ENCODE data around the gene TPRN. TPM values are rescaled to one million over a fixed set of nuclear protein-coding genes. Genes with fewer than 3 reads are reported as not detected.

TPRN gene
- total and polyA plus RNA-seq, 4 donors, result 6.7 to 30.8 (median 17.0) TPM

- 80% methylated on average over 45 of the region's 45 CpGs for WGBS (ENCODE audit: insufficient coverage)
- Histone ChIP-seq H3K9me3 (ENCODE audit: control insufficient read depth, insufficient read depth, low read length) (no peaks in the 10 kb centered on the region), H3K4me3 (ENCODE audit: low read depth, low read length) (no peak overlapping the region), H3K27ac (ENCODE audit: low read depth, low read length) (no peak overlapping the region), H3K4me1 (ENCODE audit: control insufficient read depth, insufficient read depth, low read length) (peaks cover 13% of the 10 kb centered on the region), H3K27me3 (ENCODE audit: control insufficient read depth, insufficient read depth, low read length) (peaks cover 8% of the 10 kb centered on the region), H3K36me3 (ENCODE audit: control insufficient read depth, insufficient read depth, low read length) (peaks cover 50% of the 10 kb centered on the region)
- DNase-seq (ENCODE audit: low read depth in 4 of 6, low spot score in 6 of 6), result no peak
Measured at GRCh38 chr9:137173796-137174664, 26.5 kb downstream of the TPRN start.

GRCh38 chr9:137172901-137173795 lies 27.4 kb downstream of the TPRN start:
- H3K27me3 ChIP-seq (ENCODE audit: control insufficient read depth, insufficient read depth, low read length), result peaks cover 12% of the 10 kb centered on the region
- 83% methylated on average over 20 of the region's 21 CpGs for WGBS (ENCODE audit: insufficient coverage)
- no peaks in the 10 kb centered on the region for H3K9me3 ChIP-seq (ENCODE audit: control insufficient read depth, insufficient read depth, low read length)
- no peak overlapping the region for H3K27ac ChIP-seq (ENCODE audit: low read depth, low read length)
- no peak overlapping the region for H3K4me3 ChIP-seq (ENCODE audit: low read depth, low read length)
- peaks cover 15% of the 10 kb centered on the region for H3K4me1 ChIP-seq (ENCODE audit: control insufficient read depth, insufficient read depth, low read length)
- DNase-seq (ENCODE audit: low read depth in 4 of 6, low spot score in 6 of 6), result no peak
- H3K36me3 ChIP-seq (ENCODE audit: control insufficient read depth, insufficient read depth, low read length), result peaks cover 41% of the 10 kb centered on the region

- DNase-seq (ENCODE audit: low read depth in 4 of 6, low spot score in 6 of 6), result no peak
- Histone ChIP-seq H3K27me3 (ENCODE audit: control insufficient read depth, insufficient read depth, low read length) (peaks cover 22% of the 10 kb centered on the region), H3K4me1 (ENCODE audit: control insufficient read depth, insufficient read depth, low read length) (peaks cover 27% of the 10 kb centered on the region), H3K9me3 (ENCODE audit: control insufficient read depth, insufficient read depth, low read length) (no peaks in the 10 kb centered on the region), H3K27ac (ENCODE audit: low read depth, low read length) (no peak overlapping the region), H3K4me3 (ENCODE audit: low read depth, low read length) (no peak overlapping the region), H3K36me3 (ENCODE audit: control insufficient read depth, insufficient read depth, low read length) (peaks cover 28% of the 10 kb centered on the region)
- 84% methylated on average over 22 of the region's 22 CpGs for WGBS (ENCODE audit: insufficient coverage)
Measured at GRCh38 chr9:137171149-137171900, 29.2 kb downstream of the TPRN start.

- WGBS (ENCODE audit: insufficient coverage), result 51% methylated on average over 7 of the region's 14 CpGs
- Histone ChIP-seq H3K4me3 (ENCODE audit: low read depth, low read length) (no peak overlapping the region), H3K9me3 (ENCODE audit: control insufficient read depth, insufficient read depth, low read length) (no peaks in the 10 kb centered on the region), H3K36me3 (ENCODE audit: control insufficient read depth, insufficient read depth, low read length) (peaks cover 29% of the 10 kb centered on the region), H3K4me1 (ENCODE audit: control insufficient read depth, insufficient read depth, low read length) (peaks cover 29% of the 10 kb centered on the region), H3K27ac (ENCODE audit: low read depth, low read length) (no peak overlapping the region), H3K27me3 (ENCODE audit: control insufficient read depth, insufficient read depth, low read length) (peaks cover 27% of the 10 kb centered on the region)
- DNase-seq (ENCODE audit: low read depth in 4 of 6, low spot score in 6 of 6), result no peak
Measured at GRCh38 chr9:137170486-137171148, 29.9 kb downstream of the TPRN start.

GRCh38 chr9:137169896-137170358 lies 30.6 kb downstream of the TPRN start, which contains the start of gene LRRC26:
LRRC26 (minus strand) TSS chr9:137170051; CDS start chr9:137169943, 108 bp downstream.
- Histone ChIP-seq H3K36me3 (ENCODE audit: control insufficient read depth, insufficient read depth, low read length) (peaks cover 29% of the 10 kb centered on the region), H3K27ac (ENCODE audit: low read depth, low read length) (no peak within 1 kb of the TSS), H3K4me1 (ENCODE audit: control insufficient read depth, insufficient read depth, low read length) (peaks cover 25% of the 10 kb centered on the region), H3K27me3 (ENCODE audit: control insufficient read depth, insufficient read depth, low read length) (peaks cover 31% of the 10 kb centered on the region), H3K4me3 (ENCODE audit: low read depth, low read length) (no peak within 1 kb of the TSS), H3K9me3 (ENCODE audit: control insufficient read depth, insufficient read depth, low read length) (no peaks in the 10 kb centered on the region)
- 7% methylated on average over 40 of the region's 41 CpGs for WGBS (ENCODE audit: insufficient coverage)
- DNase-seq (ENCODE audit: low read depth in 4 of 6, low spot score in 6 of 6), result no peak

GRCh38 chr9:137168904-137169856 lies 31.4 kb downstream of the TPRN start:
- H3K27me3 ChIP-seq (ENCODE audit: control insufficient read depth, insufficient read depth, low read length), result peaks cover 39% of the 10 kb centered on the region
- under 1% methylated on average over 124 of the region's 124 CpGs for WGBS (ENCODE audit: insufficient coverage)
- no peaks in the 10 kb centered on the region for H3K9me3 ChIP-seq (ENCODE audit: control insufficient read depth, insufficient read depth, low read length)
- DNase-seq (ENCODE audit: low read depth in 4 of 6, low spot score in 6 of 6), result peak in 4 of 6 donors; percentile 48 to 93 (median 72)
- no peak overlapping the region for H3K27ac ChIP-seq (ENCODE audit: low read depth, low read length)
- peaks cover 25% of the 10 kb centered on the region for H3K4me1 ChIP-seq (ENCODE audit: control insufficient read depth, insufficient read depth, low read length)
- H3K36me3 ChIP-seq (ENCODE audit: control insufficient read depth, insufficient read depth, low read length), result peaks cover 31% of the 10 kb centered on the region
- no peak overlapping the region for H3K4me3 ChIP-seq (ENCODE audit: low read depth, low read length)

- DNase-seq (ENCODE audit: low read depth in 4 of 6, low spot score in 6 of 6), result peak in 3 of 6 donors; percentile 19 to 86 (median 58)
- WGBS (ENCODE audit: insufficient coverage), result under 1% methylated on average over 36 of the region's 36 CpGs
- H3K27ac ChIP-seq (ENCODE audit: low read depth, low read length), result no peak overlapping the region
- peaks cover 35% of the 10 kb centered on the region for H3K36me3 ChIP-seq (ENCODE audit: control insufficient read depth, insufficient read depth, low read length)
- H3K4me3 ChIP-seq (ENCODE audit: low read depth, low read length), result no peak overlapping the region
- H3K4me1 ChIP-seq (ENCODE audit: control insufficient read depth, insufficient read depth, low read length), result peaks cover 25% of the 10 kb centered on the region
- H3K9me3 ChIP-seq (ENCODE audit: control insufficient read depth, insufficient read depth, low read length), result no peaks in the 10 kb centered on the region
- peaks cover 45% of the 10 kb centered on the region for H3K27me3 ChIP-seq (ENCODE audit: control insufficient read depth, insufficient read depth, low read length)
Measured at GRCh38 chr9:137168573-137168903, 32.0 kb downstream of the TPRN start.
